HG02763 (cell line): ENCODE measurements around the gene WDR38.

Experiments used
- ATAC-seq: cut with Tn5 transposase; IDR thresholded peaks from one replicate; pipeline ENCODE4 v1.9.1; 2021; ENCODE audit warnings: mild to moderate bottlenecking, moderate library complexity; ENCODE audit not compliant: unreplicated experiment

The WDR38 gene

DNA sequence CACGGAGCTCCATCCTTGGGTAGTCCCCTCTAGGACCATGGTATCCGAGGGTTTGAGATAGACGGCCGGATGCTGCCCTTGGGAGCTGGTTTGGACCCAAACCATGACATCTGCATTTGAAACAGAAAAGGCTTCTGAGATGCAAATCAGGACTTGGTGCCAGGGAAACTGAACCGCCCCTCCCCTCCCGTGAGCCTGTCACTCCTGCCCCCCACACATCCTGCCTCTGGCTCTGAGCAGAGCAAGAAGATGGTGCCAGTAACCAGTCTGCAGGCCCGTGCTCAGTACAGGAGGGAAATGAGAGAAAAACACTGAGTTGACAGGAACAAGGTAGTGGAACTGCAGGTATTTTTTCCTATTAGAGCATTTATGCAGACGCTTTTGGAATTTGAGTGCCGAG is 27.2 kb downstream of the WDR38 start:
- ATAC-seq: no peak

DNA sequence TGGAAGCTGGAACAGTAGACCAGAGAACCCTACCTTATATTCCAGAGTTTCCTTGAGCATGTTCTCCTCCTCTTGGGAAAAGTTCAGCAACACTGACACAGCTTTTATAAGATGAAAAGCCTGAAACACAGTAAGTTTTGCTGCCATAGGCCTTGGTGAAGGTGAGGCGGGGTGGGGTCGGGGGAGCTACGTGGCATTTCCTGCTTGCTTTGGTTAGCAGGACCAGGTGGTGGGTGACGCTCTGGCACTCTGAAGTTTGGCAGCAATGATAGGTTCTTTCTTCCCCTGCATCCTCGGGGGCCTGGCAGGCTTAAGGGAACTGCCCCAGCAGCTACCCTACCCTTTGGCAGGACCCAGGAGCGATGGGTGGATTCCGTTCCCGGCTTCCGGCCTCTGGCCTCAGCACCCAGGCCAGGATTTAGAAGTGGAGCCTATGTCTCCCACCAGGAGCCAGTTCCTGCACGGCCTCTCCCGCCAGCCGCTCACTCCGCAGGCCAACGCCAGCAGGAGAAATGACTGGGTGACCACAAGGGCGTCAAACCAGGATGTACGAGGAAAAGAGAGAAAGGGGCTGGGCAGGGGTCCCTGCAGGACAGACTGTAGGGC is 28.0 kb downstream of the WDR38 start:
- ATAC-seq: no peak

DNA sequence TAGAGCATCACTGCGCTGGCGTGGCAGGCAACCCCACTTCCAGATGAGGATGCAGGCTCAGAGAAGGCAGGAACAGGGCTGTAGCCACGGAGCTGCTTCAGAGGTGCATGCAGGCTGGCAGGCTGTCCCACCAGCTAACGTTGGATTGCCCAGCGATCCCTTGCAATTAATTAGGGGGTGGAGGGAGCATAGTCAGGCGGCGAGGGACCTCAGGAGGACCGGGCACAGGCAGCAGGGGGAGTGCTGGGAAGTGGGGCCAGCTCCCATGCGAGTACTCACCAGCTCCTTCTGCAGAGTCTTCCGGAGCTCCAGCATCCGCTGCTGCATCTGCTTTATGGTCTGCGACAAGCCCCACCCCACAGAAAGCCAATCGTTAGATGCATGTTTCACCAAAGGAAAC is 29.0 kb downstream of the WDR38 start:
- ATAC-seq: no peak

DNA sequence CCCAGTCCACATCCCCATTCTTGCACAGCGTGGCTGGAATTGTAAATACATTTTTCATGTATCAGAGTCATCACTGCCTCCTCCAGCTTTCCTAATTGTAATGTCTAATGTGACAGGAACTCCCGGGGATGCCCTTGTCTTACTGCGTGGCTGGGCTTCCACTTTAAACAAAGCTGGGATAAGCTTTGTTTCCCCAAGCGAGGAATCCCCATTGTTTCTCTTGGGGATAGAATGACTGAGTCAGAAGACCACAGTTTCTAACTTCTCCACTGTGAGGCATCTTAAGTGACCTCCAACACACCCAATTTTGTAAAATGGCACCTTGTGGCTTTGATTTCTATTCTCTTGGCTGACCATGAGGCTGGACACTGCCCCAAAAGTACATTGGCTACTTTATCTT is 31.1 kb downstream of the WDR38 start:
- no peak for ATAC-seq

DNA sequence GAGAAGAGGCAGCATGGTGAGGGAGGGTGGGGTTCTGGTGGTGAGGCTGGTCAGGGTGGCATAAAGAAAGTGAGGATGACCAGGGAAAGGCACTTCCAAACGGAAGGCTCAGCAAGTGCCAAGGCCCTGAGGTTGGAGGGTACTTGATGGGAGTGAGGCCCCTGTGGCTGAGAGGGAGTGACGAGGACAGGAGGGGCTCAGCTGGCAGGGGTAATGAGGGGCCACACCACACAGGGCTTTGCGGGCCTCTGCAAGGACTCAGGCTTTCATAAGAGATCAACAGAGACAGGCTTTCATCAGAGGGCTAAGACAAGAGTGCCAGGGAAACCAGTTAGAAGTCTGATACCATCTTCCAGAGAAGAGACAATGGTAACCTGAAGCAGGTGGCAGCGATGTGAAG is 32.3 kb downstream of the WDR38 start:
- no peak for ATAC-seq

DNA sequence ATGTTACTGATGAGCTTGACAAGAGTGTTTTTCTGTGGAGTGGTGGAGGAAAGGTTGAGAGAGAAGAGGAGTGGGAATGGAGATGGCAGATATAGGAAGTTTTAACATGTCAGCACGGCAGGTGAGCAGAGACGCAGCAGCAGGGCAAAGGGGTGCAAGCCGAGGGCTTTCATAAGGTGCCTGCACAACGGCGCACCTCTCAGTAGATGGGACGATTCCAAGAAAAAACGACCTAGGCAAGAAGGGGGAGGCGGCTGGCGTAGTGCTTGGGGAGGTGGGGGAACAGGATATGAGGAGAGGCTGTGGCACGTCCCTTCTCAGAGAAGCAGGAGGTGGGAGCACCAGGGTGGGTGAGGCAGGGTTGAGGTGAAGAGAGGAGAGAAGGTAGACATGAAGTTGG is 33.2 kb downstream of the WDR38 start:
- ATAC-seq: no peak

DNA sequence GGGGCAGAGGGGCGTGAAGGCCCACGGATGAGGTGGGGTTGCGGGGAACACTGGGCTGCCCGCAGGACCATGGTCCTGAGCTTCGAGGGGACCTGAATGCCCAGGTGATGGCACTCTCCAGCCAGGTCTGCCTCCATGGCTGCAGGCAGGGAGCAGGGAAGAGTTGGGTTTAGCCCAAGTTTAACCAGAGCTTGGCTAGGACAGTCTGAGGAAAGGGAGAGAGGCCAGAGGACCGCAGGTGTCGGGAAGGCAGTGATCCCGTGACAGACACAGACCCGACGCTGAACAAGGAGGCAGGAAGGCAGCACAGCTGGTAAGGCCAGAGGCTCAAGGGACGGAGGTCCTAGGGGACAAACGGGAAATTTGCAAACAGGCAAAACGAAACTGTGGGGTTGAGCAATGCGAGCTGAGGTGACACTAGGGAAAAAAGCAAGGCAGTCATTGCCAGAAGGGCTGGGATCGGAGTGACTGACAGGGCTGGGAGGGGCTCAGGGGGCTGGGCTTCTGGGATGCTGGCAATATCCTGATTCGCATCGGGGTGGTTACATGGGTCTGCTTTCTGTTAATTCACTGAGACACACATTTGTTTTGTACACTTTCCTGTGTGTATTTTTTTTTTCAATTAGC is 33.7 kb downstream of the WDR38 start:
- ATAC-seq: no peak

DNA sequence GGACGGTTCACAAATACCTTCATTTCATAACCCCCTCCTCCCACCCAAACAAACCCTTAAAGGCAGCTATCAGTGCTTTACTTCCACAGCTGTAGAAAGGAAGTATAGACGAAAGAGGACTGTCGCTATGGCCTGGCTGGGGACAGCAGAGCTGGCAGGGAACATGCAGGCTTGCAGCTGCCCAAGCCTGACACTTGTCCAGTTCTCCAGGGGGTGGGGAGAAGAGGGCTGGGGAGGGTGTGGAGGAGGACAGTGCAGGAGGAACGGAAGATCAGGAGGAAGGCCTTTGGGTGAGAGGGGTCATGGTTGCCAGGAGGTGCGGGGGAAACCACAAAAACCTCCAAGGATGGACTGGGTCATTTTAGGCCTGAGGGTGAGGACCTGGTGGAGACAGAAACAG is 34.6 kb downstream of the WDR38 start:
- no peak for ATAC-seq

DNA sequence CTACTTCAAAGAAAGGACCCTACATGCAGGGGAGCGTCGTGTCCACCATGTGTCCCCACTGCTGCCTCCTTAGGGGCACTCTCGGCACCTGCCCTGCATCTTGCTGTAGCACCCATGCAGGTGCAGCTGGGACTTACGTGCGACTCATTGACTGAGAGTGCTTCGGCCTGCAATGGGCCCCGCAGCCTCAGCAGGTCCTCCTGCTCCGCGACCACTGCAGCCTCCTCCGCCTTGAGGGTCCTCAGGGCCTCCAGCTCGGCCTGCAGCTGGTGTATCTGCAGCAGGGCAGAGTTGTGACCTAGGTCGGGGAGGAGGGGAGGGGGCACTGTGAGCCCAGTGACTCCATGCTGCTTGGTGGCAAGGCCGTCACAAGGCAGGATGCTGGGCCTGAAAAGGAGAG is 35.7 kb downstream of the WDR38 start:
- ATAC-seq: no peak

DNA sequence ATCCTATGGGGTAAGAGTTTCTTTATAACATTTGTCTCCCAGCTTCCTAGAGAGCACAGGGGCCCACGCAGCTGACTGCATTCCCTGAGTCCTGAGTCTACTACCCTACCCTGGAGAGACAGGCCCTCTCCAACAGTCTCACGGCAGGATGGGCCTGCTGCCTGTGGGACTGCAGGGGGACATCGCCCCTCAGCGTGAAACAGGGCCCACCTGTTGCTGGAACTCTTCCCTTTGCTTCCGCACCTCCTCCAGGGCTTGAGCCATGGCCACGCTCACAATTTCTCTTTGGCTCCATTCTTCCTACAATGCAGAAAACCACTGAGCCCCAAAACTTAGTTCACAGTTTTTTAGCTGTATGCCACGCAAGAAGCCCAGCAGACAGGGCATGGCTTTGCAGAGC is 36.9 kb downstream of the WDR38 start:
- ATAC-seq: no peak

DNA sequence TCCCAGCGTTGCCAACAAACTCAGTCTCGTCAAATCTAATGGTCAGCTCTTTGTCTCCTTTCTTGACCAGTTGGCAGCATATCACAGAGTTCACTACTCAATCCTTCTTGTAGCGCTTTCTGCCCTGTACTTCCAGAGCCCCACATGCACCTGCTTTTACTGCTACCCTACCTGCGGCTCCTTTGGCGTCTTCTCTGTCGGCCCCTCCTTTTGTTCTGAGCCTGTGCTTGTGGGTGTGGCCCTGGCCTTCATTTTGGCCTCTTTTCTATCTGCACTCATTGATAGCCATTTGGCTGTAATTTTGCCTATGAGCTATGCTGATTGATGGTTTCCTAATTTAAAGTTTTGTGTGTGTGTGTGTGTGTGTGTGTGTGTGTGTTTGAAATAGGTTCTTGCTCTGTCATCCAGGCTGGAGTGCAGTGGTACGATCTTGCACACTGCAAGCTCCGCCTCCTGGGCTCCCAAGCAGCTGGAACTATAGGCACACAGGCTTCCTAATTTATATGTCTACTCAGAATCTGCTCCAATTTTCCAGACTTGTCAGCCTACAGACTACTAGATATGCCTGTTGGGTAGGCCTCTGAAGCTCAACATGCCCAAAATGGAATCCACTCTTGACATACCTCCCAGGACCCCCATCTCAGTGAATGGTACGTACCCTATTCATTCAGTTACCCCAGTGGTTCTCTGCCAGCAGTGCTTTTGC is 40.9 kb downstream of the WDR38 start:
- ATAC-seq: no peak

DNA sequence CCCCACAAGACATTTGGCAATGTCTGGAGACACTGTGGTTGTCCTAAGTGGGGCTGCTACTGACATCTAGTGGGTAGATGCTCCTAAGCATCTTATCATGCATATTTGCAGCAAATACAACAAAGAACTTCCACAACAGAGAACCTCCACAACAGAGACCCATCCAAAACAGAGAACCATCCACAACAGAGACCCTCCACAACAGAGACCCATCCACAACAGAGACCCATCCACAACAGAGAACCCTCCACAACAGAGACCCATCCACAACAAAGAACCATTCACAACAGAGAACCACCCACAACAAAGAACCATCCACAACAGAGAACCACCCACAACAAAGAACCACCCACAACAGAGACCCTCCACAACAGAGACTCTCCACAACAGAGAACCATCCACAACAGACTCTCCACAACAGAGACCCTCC is 41.5 kb downstream of the WDR38 start:
- ATAC-seq: no peak

DNA sequence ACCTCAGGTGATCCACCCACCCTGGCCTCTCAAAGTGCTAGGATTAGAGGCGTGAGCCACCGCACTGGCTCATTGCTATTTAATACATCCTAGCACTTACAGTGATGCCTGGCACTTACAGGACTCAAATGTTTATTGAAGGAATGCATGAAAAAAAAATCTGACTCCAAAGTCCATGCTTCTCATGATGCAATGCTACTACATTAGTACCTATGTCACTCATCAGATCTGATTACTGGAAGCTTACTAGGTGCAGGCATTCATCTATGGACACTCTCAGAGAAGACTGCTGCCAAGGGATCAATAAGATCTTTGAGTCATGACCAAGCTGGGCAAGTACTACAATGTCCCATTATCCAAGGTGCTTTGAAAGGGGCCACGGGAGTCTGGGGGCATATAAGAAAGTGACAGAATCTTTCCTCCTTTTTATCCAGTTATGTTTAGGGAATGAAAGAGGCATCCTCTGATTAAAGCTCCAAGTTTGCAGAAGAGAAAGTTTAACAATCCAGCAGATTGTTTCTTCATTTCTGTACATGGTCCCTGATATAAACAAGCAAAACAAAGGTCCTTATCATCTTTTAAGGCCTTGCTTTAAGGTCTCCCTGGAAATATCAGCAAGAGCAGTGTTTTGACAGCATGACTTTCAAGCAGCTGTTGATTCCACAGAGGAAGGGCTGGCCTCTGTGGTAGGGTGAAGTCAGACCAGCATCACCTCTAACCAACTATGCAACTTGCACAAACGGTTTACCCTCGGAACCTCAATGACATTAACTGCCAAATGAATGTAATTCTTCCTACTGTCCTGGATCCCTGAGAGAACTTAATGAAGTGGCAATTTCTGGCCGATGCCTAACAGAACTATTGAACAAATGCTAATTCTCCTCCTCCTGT is 44.6 kb downstream of the WDR38 start:
- no peak for ATAC-seq

DNA sequence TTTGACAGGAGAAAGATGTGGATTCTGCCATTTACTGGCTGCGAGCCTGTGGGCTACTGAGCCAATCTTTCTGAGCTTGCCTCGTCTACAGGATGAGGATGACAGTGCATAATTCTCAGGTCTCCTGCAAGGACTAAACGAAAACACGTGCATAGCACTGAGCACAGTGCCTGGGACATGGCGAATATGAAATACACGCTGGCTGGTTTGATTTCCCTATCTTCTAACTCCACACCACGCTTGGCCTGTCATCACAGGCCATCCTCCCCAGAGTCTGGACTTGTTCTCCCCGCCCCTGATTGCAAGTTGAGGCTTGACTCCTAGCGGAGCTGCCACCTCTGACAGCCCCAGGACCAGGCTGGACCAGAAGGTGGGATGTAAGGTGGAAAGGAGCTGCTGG is 46.6 kb downstream of the WDR38 start:
- no peak for ATAC-seq

DNA sequence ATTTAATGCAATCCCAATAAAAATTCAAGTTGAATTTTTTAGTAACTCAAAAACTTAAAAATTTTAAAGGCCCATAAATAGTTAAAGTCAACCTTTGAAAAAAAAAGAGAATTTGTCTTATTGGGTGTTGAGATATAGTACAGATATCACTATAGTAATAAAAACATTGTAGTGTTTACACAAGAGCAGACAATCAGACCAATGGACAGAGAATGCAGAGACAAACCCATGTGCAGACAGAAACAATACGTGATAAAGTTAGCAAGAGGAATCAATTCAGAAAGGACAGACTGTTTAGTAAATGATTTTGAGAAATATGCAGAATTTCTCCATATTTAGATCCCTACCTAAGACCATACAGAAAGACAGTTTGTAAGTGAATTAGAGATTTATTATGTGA is 53.7 kb downstream of the WDR38 start:
- ATAC-seq: no peak
